HG02763 (cell line): ENCODE measurements around the gene DCLK2.

ENCODE experiments used
- ATAC-seq: cut with Tn5 transposase; IDR thresholded peaks from one replicate; pipeline ENCODE4 v1.9.1; 2021; ENCODE audit warnings: mild to moderate bottlenecking, moderate library complexity; ENCODE audit not compliant: unreplicated experiment

The DCLK2 gene

DNA sequence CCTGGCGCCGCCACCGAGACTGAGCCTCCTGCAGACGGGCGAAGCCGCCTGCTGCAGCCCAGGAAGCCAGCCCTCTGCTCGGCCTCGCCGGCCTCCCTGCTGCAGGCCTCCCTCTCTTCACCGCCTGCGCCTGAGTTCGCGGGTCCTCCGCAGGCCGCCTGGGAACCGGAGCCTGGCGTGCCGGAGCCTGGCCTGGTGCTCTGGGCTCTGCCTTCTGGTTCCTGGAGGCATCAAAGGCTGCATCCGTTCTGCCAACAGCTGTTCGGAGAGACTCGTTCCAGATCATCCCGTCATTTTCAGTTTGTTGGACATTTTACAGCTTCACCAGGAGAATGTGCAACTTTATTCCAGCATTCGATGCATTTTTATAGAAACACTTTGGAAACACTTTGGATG is 178.0 kb downstream of the DCLK2 start:
- no peak for ATAC-seq

DNA sequence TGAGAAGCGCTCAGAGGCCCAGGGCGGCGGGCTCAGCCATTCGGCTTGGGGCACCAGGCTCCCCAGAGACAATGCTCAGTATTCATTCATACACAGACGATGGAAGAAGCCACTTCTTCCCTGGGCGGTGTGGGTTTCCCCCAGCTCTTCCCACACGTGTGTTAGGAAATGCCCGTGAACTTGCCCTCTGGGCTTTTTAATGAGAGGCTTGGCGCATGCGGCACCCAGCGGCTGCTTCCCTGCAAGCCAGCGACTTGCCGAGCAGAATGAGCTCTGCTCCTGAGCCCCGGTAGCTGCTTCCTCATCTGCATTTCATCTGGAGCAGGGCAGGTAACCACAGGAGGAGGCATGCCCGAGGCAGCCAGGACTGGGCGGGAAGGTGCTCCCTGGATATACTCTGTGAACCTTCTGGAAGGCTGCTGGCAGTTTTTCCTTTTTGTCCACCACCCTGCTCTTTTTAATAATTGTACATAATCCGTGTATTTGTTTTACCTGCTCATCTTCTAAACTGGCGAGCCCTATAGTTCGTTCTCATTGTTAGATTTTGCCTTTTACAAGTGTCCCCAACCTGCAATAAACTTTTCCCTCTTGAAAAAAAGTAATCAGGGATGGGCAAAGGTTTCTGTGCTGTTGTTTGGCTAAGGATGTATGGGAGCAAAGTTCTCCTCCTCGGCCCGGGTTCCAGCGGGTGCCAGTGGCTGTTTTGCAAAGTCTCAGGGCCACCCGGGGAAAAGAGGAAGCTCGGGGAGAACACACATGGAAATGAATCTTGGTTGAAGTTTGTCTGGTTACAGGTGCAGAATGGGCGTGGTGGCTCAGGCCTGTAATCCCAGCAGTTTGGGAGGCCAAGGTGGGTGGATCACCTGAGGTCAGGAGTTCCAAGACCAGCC is 178.8 kb downstream of the DCLK2 start:
- no peak for ATAC-seq

DNA sequence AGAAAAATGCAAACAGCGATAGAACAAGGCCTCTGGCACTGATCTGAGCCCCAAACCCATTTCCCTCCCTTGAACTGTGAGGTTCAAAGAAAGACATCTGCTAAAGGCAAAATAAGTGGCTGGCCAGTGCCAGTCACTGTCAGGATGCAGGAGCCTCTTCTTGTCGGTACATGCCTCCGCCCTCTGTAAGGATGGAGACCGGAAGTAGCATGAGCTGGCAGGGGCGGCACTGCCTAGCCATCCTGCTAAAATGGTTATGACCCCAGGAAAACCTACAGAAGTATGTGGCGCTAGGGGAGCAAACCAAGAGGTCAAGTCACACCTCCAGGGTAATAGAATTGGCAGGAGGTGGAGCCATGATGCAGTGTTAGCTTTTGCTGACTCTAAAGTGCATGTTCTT is 180.3 kb downstream of the DCLK2 start:
- ATAC-seq, result no peak

DNA sequence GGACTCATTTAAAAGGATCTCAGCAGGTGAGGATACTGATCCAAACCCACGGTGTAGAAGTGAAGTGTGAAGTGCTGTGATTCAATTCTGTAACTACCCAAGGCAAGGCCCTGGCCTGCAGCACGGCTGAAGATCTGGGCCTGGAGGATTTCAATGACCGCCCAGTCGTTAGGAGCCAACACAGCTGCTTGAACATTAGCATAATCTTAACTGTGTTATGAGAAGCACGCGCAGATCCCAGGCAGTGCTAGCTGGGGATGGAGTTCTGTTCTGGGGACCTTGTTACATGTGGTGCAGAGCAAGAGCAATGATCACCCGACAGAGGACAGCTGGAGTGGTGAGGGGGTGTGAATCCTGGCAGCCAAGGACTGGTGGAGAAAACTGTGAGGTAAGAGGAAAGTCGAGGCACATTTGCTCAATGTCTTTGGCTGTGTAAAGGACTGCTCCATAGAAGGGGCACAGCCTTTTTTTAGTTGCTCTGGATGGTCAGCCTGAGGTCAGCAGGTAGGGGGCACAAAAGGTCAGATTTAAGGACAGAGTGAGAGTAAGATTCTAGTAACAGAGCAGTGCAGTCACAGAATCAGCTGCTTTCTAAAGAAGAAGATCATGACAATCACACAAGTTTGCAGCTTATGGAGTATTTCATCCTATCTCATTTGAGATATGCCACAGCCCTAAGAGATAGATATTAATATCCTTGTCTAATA is 181.8 kb downstream of the DCLK2 start:
- no peak for ATAC-seq

DNA sequence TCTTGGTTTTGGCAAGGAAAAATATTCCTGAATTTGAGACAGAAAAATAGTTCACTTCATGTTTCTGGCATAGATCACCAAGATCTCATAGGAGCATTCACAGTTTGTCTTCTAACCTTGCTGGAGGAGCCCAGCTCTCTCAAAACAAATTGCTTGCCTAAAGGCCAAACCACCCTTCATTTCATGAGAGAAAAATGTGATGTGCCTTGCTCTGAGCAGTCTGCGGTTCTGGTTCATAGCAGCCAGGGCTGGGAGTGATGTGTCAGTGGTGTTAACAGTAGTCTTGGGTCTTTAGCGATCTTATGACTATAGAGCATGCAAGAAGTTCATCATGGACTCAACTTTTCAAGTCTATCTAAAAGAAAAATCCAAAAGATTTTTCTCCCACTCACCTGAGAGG is 183.3 kb downstream of the DCLK2 start:
- no peak for ATAC-seq

DNA sequence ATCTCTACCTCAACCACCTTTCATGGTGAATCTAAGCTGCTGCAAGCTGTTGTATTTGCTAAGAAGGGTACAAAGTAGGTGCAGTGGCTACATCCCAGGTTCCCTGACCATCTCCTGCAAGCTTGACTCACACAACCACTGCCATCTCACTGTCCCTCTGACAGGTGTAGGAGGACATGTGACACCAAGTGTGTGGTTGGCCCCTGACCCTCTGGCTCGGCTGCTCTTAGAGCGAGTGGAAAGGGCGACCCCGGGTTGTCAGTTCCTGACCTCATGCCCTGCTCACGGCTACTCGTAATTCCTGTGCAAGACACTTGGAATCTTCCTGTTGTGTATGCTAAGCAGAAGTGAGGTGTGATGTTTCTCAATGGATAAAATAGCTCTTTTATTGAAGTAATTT is 184.4 kb downstream of the DCLK2 start:
- no peak for ATAC-seq

DNA sequence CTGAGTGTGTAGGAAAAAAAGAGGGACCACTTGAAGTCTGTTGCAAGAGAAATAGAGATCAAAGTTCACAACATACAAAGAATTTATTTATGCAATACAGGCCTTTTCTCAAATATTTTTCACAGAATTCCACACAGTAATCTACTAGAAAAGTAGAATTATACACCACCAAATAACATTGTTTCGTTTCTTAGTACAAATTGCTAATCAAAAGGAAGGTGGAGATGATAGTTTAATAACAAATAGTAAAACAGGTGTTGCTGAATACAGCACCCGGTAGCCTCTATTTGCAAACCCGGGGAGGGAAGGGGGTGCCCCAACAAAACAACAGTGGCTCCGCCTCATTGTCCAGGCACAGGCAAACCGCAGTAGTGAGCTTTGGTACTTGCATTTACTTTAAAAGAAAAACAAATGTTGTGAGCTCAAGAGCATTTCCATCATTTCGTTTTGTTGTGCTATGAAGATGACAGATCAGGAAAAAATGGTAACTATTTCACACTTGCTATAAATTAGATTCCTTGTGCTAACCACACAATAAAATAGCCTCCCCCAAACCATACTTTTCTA is 186.4 kb downstream of the DCLK2 start:
- no peak for ATAC-seq

DNA sequence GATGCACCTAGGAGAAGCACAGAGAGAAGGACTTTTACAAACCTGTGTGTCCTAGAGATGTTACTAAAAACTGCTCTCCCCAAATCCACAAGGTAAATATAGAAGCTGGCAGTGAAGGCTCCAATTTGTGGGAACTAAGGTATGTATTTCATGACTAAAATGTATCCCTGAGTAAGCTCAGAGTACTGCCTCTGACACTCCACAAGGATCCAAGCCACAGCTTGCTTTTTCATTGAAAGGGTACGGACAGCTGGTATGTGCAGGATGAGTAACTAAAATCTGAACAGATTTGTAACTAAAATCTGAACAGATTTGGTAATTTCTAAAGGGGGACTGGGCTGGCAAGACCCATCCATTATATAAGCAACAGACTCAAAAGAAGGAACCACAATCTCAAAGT is 187.6 kb downstream of the DCLK2 start:
- ATAC-seq, result no peak

DNA sequence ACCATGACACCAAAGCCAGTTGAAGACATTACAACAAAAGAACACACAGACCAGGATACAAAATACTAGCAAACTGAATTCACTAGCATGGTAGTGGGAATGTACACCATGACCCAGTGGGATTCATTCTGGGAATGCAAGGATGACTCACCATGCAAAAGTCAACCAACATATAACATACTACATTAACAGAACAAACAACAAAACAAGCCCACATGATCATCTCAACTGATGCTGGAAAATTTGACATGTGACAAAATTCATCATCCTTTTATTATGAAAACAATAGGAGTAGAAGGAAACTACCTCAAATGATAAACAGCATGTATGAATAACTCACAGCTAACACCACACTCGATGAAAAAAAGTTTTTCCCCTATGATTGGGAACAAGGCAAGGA is 190.2 kb downstream of the DCLK2 start:
- no peak for ATAC-seq

DNA sequence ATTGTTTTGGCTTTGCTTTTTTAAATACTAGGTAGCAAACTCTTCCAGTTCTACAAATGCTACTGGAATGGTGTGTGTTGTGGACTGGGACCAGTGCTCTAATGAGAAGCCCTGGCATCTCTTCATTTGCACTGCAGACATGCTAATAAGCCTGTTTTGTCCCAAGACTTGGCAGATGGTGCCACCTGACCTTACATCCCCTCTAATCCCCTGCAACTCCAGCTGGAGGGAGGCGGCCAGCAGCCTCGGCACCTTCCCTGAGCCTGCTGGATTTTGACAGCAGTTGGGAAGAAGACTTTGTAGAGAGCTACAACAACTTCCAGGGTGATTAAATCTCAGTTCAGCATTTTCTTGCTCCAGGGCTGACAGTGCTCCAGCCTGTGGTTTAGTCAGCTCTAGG is 200.0 kb downstream of the DCLK2 start:
- ATAC-seq, result no peak

DNA sequence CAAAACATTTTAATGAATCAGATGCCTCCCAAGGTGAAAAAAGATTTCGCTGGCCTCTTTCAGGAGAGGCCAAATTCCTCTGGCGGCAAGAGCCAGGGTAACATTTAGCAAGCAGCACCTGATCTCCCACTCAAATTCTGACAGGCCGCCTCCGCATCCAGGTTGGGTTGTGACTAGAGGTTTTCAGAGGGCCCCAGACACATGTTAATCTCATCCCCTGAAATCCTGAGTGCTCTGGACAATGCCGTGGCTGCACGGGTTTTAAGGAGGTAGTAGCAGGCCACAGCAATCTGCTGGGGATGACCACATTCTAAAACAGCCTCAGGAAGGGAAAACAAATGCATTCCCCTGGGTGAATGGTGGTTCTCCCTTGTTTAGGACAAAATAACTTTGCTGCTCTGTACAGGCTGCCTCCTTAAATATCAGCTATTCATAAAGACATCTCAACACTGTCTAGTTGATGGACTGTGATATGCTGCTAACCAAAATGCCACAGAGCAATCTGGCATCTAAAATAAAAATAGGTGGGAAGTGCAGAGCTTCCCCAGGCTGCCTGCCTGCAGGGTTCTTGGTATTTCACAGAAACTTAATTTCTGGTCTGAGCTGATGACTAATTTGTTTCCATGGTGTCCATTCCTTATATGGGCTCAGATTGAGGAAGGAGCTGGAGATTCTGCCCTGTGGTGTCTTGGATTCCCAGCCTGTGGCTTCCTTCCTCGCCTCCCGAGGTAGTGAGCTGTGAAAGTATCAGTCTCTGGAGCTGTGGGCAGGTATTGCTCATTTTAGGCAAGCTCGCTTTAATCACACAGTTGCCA is 202.0 kb downstream of the DCLK2 start:
- ATAC-seq, result no peak

DNA sequence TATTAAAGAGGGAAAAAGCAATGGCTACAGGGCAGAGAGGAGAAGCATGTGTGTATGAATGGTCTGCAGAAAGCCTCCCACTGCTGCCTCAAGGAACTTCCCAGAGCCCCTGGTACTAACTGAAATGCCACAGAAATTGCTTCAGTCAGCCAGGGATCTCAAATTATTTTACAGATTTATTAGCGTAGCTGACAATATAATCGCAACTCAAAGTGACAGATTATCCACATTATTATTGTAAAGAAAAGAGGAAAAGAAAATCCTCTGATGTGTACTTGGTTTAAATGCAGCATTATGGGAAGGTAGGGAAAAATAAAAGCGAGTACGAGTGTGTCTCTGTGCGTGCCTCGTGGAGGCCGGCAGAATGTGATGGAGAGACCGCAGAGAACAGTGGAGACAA is 202.7 kb downstream of the DCLK2 start:
- no peak for ATAC-seq

DNA sequence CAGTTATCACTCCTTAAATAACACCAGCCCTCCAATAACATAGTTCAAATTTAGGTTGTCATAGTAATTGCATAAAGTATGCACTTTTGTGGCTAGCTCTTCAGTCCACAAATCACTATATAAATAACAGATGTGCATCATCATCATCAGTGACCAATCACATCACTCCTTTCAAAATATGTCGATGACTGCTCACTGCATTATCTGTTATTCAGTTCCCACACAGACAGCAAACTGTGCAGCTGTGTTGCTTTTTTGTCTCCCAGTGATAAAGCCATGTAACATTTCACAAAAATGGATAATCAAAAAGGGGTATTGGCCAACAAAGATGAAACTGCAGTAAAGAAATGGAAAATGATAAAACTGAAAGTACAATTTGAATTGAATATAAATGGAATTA is 205.4 kb downstream of the DCLK2 start:
- no peak for ATAC-seq

DNA sequence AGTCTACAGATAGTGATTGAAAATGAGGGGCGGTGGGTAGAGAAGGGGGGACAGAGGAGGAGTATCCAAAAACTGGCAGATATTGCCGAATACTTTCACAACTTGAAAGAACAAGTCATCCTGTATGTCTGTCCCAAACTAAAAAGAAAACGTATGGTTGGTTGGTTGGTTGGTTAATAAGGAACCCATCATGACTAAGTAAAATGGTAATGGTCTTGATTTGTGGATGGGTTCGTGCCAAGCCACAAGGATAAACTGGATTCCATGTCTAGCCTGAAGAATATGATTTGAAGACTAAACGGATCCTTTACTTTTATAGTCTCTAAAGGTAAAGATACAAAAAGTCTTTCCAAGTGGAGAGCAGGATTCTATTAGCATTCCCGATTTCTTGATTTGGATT is 208.4 kb downstream of the DCLK2 start:
- ATAC-seq, result no peak

DNA sequence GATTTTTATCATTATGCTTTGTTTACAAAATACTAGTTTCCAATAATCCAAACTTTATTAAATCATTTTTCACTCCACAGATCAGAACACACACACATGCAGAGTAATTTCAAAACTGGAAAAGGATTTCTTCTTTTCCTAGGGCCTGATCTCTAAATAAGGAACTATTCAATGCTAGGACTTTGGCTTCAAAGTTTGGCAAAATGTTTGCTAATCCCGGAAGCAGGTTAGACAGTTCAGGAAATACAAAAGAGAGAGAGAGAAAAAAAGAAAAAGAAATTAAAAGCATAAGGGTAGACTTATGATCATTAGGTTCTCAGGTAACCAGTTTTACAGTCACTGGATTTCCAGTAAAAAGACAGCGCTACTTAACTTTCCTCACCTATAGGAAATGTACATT is 211.0 kb downstream of the DCLK2 start:
- ATAC-seq, result no peak

DNA sequence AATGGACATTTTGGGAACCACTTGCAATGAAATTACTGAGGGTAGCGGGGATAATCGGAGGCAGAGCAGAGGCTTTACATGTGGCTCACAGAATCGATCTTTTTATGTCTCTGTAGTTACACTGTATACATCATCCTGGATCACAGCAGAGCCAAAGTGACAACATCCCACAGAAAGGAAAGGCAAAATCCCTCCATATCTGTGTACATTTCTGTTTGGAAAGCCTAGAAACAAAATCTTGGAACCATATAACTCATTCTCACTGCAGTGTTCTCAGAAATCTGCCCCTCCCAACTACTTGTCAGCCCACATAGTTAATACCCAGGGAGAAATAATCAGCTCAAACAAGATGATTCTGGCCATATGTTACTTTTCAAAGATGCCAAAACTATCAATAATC is 211.6 kb downstream of the DCLK2 start:
- no peak for ATAC-seq

DNA sequence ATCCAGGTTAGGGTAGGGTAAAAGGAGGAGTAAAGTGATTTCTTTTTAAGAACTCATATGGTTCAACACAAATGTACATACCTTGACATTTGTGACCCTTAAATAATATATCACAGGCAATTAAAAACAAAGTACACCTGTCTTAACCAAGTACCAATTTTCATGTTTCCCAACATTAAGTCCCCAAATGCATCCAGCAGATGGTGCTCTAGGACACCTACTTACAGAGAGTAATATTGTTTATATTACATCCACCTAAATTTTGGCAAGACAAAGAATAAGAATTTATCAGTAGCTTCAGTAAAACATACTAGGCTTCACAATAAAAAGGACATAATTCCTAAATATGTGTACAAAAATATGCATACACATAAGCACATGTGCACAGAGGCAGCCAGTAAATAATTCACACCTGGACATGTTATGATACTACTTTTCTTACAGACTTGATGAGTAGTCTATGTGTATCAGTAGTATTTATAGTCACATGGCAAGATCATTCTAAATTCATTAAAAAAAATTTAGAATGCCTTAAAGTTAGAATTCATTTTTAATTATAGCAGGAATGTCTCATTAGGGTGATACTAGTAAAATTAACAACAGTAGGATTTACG is 219.7 kb downstream of the DCLK2 start:
- ATAC-seq, result no peak

DNA sequence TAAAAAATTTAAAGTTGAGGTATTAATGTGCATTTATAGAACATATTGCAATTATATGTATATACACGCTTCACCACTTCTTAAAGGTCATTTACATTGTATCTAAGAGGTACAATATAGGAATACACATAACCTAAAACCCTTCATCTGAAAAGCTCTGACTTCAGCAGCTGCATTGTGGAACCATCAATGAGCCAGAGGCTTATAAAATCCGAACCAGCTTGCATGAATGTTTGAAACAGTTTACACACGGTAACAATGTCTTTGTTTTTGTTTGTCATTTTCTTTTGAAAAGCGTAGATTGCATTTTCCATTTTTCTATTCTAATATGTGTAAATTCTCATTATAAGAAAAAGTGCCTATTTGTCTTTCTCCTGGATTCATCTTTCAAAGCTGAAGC is 221.6 kb downstream of the DCLK2 start:
- no peak for ATAC-seq

DNA sequence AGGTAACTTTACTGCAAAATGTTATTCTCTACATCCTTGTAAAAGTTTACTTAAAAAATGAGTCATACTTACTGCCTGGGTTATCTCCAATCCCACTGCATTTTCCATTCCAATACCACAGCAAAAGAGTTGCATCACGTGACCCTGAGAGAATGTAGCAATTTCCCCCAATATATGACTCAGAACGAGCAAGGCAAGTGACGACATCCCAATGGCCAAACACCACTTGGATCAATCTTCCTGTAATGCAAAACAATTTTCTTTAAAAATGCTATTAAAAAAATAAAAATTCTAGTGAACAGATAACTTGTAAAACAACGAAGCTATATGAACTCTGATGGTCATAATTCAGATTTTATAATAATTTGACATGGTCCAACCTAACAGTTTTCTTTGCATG is 224.3 kb downstream of the DCLK2 start:
- ATAC-seq, result no peak

DNA sequence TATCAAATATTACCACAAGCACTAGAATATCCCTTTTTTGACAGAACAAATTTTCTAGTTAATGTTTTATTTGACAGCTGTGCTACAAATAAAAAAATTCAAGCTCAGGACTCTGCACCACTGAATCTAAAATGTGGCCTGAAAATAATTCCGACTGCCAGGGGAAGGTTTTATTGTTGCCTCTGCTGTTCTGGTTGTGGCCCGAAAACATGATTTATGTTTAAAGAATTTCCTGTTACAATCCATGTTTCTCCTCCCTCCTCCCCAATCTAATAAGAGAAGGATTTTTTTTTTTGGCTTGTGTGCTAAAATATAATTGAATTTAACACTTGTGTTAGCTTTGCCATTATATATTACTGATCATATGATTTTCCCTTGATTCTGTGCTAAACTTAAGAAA is 227.8 kb downstream of the DCLK2 start:
- no peak for ATAC-seq

DNA sequence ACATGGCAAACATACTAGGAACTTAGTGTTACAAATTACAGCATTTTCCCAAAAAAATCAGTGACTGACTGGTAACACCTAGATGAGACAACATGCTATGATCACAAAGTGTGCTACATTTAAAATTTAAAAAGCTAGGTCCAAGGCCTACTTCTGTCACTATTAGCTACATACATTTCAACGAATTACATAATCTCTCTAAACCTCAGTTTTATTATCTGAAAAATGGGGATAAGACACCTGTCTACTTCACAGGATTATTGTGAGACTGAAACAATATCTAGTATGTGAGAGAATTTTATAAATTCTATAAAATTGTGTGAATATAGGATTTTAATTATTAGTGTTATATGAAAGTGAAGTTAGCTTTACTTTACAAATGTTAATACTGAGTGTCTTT is 228.5 kb downstream of the DCLK2 start:
- no peak for ATAC-seq
